Stimulated activated naive B cell treated with anti-CD40 and anti-IgM and Interleukin-4, amounts not matched to agents 10 μg/mL and 1 μg/mL and 100 μg/mL, for 72 hours (primary cell): Measurements from ENCODE around the gene BRSK2.
"Not testable (repeated sequence)": the region's sequence is repeated elsewhere in the genome, so short reads cannot be mapped to it uniquely, and the experiment has no call there.

ENCODE experiments used
- ATAC-seq, 2 donors: fragments of 150-1000 bp; cut with Tn5 transposase; replicated peaks; 2 replicates each; pipeline ENCODE4 v1.10.0; 2021; ENCODE audit warnings: moderate library complexity in 1 of 2
- DNase-seq: peaks from one replicate; pipeline ENCODE4 v3.0.0; 2021
- H3K27ac Mint-ChIP-seq: one replicate; pipeline ENCODE4 v1.8.0; 2022; ENCODE audit warnings: mild to moderate bottlenecking, mixed read lengths
- H3K27me3 Mint-ChIP-seq, 2 donors: one replicate each; pipeline ENCODE4 v1.8.0; 2022; ENCODE audit warnings: mixed read lengths in 2 of 2
- H3K36me3 Mint-ChIP-seq, 2 donors: one replicate each; pipeline ENCODE4 v1.8.0; 2022; ENCODE audit warnings: mixed read lengths in 2 of 2, mild to moderate bottlenecking in 1 of 2
- H3K4me1 Mint-ChIP-seq, 2 donors: one replicate each; pipeline ENCODE4 v1.8.0; 2022; ENCODE audit warnings: mixed read lengths in 2 of 2, mild to moderate bottlenecking in 1 of 2
- H3K4me3 Mint-ChIP-seq, 2 donors: one replicate each; pipeline ENCODE4 v1.8.0; 2022; ENCODE audit warnings: mild to moderate bottlenecking in 2 of 2, mixed read lengths in 2 of 2, moderate library complexity in 1 of 2
- H3K9me3 Mint-ChIP-seq, 2 donors: one replicate each; pipeline ENCODE4 v1.8.0; 2022; ENCODE audit warnings: mixed read lengths in 2 of 2, mild to moderate bottlenecking in 1 of 2

Gene BRSK2

GRCh38 chr11:1410366-1411291 lies 20.9 kb downstream of the BRSK2 start:
- Mint-ChIP-seq H3K4me1 (no peaks in the 10 kb centered on the region), H3K36me3 (no peaks in the 10 kb centered on the region), H3K27ac (no peak overlapping the region), H3K4me3 (no peak overlapping the region), H3K27me3 (peaks cover 5 to 8% of the 10 kb centered on the region in 2 donors), H3K9me3 (peaks cover 3 to 4% of the 10 kb centered on the region in 2 donors)
- ATAC-seq (no peak), DNase-seq (no peak)

GRCh38 chr11:1411301-1411700 lies 21.6 kb downstream of the BRSK2 start:
- H3K36me3 Mint-ChIP-seq, result no peaks in the 10 kb centered on the region
- H3K4me1 Mint-ChIP-seq, result no peaks in the 10 kb centered on the region
- no peak overlapping the region for H3K4me3 Mint-ChIP-seq
- H3K9me3 Mint-ChIP-seq, result peaks cover 3 to 5% of the 10 kb centered on the region in 2 donors
- ATAC-seq, result no peak
- H3K27ac Mint-ChIP-seq, result no peak overlapping the region
- DNase-seq, result no peak
- peaks cover 5 to 6% of the 10 kb centered on the region in 2 donors for H3K27me3 Mint-ChIP-seq

- not testable (repeated sequence) for H3K36me3 Mint-ChIP-seq, DNase-seq, H3K4me1 Mint-ChIP-seq, H3K4me3 Mint-ChIP-seq, H3K27ac Mint-ChIP-seq, ATAC-seq, H3K9me3 Mint-ChIP-seq, H3K27me3 Mint-ChIP-seq
Measured at GRCh38 chr11:1411739-1412138, 22.0 kb downstream of the BRSK2 start.

- no peaks in the 10 kb centered on the region for H3K4me1 Mint-ChIP-seq
- H3K36me3 Mint-ChIP-seq, result peaks cover 2 to 3% of the 10 kb centered on the region in 2 donors
- ATAC-seq (no peak), DNase-seq (no peak)
- H3K9me3 Mint-ChIP-seq, result peaks cover 3 to 7% of the 10 kb centered on the region in 2 donors
- H3K4me3 Mint-ChIP-seq, result no peak overlapping the region
- peaks cover 5 to 6% of the 10 kb centered on the region in 2 donors for H3K27me3 Mint-ChIP-seq
- no peak overlapping the region for H3K27ac Mint-ChIP-seq
Measured at GRCh38 chr11:1412377-1413095, 22.8 kb downstream of the BRSK2 start.

GRCh38 chr11:1414650-1415049 lies 24.9 kb downstream of the BRSK2 start:
- Mint-ChIP-seq H3K27ac (no peak overlapping the region), H3K9me3 (peaks cover 9 to 10% of the 10 kb centered on the region in 2 donors), H3K4me1 (no peaks in the 10 kb centered on the region), H3K4me3 (no peak overlapping the region), H3K36me3 (peaks cover 5 to 8% of the 10 kb centered on the region in 2 donors), H3K27me3 (peaks cover 1% of the 10 kb centered on the region in 2 donors)
- DNase-seq (no peak), ATAC-seq (no peak)

- no peaks in the 10 kb centered on the region for H3K4me1 Mint-ChIP-seq
- DNase-seq (no peak), ATAC-seq (no peak)
- no peak overlapping the region for H3K27ac Mint-ChIP-seq
- H3K9me3 Mint-ChIP-seq, result peaks cover 12 to 15% of the 10 kb centered on the region in 2 donors
- peaks cover 5 to 8% of the 10 kb centered on the region in 2 donors for H3K36me3 Mint-ChIP-seq
- no peaks in the 10 kb centered on the region for H3K27me3 Mint-ChIP-seq
- H3K4me3 Mint-ChIP-seq, result no peak overlapping the region
Measured at GRCh38 chr11:1415631-1416030, 25.9 kb downstream of the BRSK2 start.

GRCh38 chr11:1418192-1418795 lies 28.6 kb downstream of the BRSK2 start:
- H3K36me3 Mint-ChIP-seq, H3K27me3 Mint-ChIP-seq, ATAC-seq, DNase-seq, H3K4me1 Mint-ChIP-seq, H3K4me3 Mint-ChIP-seq: not testable (repeated sequence)
- peaks cover 12 to 15% of the 10 kb centered on the region in 2 donors for H3K9me3 Mint-ChIP-seq
- peak overlapping the region; percentile 77 for H3K27ac Mint-ChIP-seq

- DNase-seq (no peak), ATAC-seq (no peak)
- Mint-ChIP-seq H3K4me3 (no peak overlapping the region), H3K36me3 (peaks cover 5 to 8% of the 10 kb centered on the region in 2 donors), H3K4me1 (no peaks in the 10 kb centered on the region), H3K27me3 (peaks cover 3 to 7% of the 10 kb centered on the region in 2 donors), H3K9me3 (peaks cover 10 to 12% of the 10 kb centered on the region in 2 donors), H3K27ac (no peak overlapping the region)
Measured at GRCh38 chr11:1419811-1420210, 30.1 kb downstream of the BRSK2 start.

GRCh38 chr11:1421291-1421690 lies 31.6 kb downstream of the BRSK2 start:
- Mint-ChIP-seq H3K27ac (no peak overlapping the region), H3K36me3 (peaks cover 5 to 8% of the 10 kb centered on the region in 2 donors), H3K4me3 (no peak overlapping the region), H3K4me1 (no peaks in the 10 kb centered on the region), H3K9me3 (peaks cover 9 to 10% of the 10 kb centered on the region in 2 donors), H3K27me3 (peaks cover 7% of the 10 kb centered on the region in 2 donors)
- ATAC-seq (no peak), DNase-seq (no peak)

GRCh38 chr11:1422481-1422880 lies 32.7 kb downstream of the BRSK2 start:
- H3K27me3 Mint-ChIP-seq, result peaks cover 7 to 10% of the 10 kb centered on the region in 2 donors
- DNase-seq, result no peak
- peaks cover 3 to 6% of the 10 kb centered on the region in 2 donors for H3K36me3 Mint-ChIP-seq
- ATAC-seq, result no peak
- H3K4me3 Mint-ChIP-seq, result no peak overlapping the region
- no peak overlapping the region for H3K27ac Mint-ChIP-seq
- H3K4me1 Mint-ChIP-seq, result no peaks in the 10 kb centered on the region
- H3K9me3 Mint-ChIP-seq, result peaks cover 8 to 9% of the 10 kb centered on the region in 2 donors

- Mint-ChIP-seq H3K36me3 (peaks cover 3 to 6% of the 10 kb centered on the region in 2 donors), H3K27ac (no peak overlapping the region), H3K4me1 (no peaks in the 10 kb centered on the region), H3K4me3 (no peak overlapping the region), H3K27me3 (peaks cover 7 to 10% of the 10 kb centered on the region in 2 donors), H3K9me3 (peaks cover 8 to 9% of the 10 kb centered on the region in 2 donors)
- ATAC-seq, result no peak
- DNase-seq, result no peak
Measured at GRCh38 chr11:1422981-1423380, 33.2 kb downstream of the BRSK2 start.

- not testable (repeated sequence) for H3K9me3 Mint-ChIP-seq, H3K27ac Mint-ChIP-seq, DNase-seq, H3K4me1 Mint-ChIP-seq, ATAC-seq, H3K36me3 Mint-ChIP-seq, H3K4me3 Mint-ChIP-seq
- H3K27me3 Mint-ChIP-seq, result peaks cover 7 to 10% of the 10 kb centered on the region in 2 donors
Measured at GRCh38 chr11:1423406-1423805, 33.7 kb downstream of the BRSK2 start.

GRCh38 chr11:1425006-1425405 lies 35.3 kb downstream of the BRSK2 start:
- peaks cover 0 to 1% of the 10 kb centered on the region in 2 donors for H3K36me3 Mint-ChIP-seq
- H3K9me3 Mint-ChIP-seq, result peaks cover 5 to 6% of the 10 kb centered on the region in 2 donors
- no peak overlapping the region for H3K27ac Mint-ChIP-seq
- peaks cover 7 to 10% of the 10 kb centered on the region in 2 donors for H3K27me3 Mint-ChIP-seq
- no peak for ATAC-seq
- H3K4me1 Mint-ChIP-seq, result no peaks in the 10 kb centered on the region
- no peak for DNase-seq
- no peak overlapping the region for H3K4me3 Mint-ChIP-seq

- DNase-seq (no peak), ATAC-seq (no peak)
- peaks cover 7 to 10% of the 10 kb centered on the region in 2 donors for H3K27me3 Mint-ChIP-seq
- H3K4me1 Mint-ChIP-seq, result no peaks in the 10 kb centered on the region
- peaks cover 4 to 6% of the 10 kb centered on the region in 2 donors for H3K9me3 Mint-ChIP-seq
- H3K4me3 Mint-ChIP-seq, result no peak overlapping the region
- H3K36me3 Mint-ChIP-seq, result peaks cover 0 to 1% of the 10 kb centered on the region in 2 donors
- H3K27ac Mint-ChIP-seq, result no peak overlapping the region
Measured at GRCh38 chr11:1425439-1425838, 35.7 kb downstream of the BRSK2 start.
